GM19467 (cell line): ENCODE data around the gene RPTOR.
"Not testable (repeated sequence)": the region's sequence is repeated elsewhere in the genome, so short reads cannot be mapped to it uniquely, and the experiment has no call there.

Experiments
- ATAC-seq: cut with Tn5 transposase; IDR thresholded peaks from one replicate; pipeline ENCODE4 v1.9.1; 2021; ENCODE audit warnings: mild to moderate bottlenecking, moderate library complexity; ENCODE audit not compliant: unreplicated experiment

The RPTOR gene

GRCh38 chr17:80793851-80794267, 249.2 kb downstream of the RPTOR start:
- ATAC-seq: no peak

GRCh38 chr17:80794281-80795089, 249.8 kb downstream of the RPTOR start:
- ATAC-seq: no peak

DNA sequence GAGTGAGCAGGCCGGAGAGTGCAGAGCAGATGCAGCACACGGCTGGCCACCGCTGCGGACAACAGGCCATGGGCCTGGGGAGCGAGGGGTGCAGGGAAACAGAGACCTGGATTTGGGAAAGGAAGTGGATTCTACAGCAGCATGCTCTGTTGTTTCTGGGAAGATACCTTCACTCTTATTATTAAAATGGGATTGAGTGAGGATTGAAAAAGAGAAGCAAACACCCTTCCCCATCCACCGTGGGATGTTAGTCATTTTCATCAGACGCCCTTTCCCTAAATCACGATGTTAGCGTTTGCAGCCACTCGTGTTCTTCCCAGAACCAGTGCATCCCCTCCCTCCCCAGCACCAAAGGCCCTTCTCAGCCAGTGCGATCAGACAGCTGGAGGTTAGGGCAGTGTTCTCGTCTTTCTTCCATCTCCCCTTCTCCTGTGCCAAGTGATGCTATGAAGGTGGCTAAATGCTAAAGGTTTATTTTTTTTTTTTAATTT, 250.5 kb downstream of the RPTOR start:
- no peak for ATAC-seq

DNA sequence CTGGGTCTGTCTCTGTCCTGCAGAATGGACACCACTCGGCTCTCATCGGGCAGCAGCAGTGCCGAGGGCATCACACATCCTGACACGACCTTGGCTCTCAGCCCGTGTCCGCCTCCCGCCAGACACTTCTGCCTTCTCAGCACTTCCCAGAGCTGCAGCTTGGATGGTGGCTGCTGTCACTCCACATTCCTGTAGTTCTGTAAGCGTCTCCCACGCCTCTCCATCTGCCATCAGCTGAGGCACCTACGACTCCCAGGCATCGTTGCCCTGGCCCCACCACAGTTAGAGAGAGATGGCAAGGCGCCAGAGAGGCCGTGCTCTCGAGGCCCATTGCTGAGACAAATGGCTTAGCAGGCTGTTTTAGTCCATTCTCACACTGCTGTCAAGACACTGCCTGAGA, 251.1 kb downstream of the RPTOR start:
- ATAC-seq: no peak

GRCh38 chr17:80796430-80796861, 251.8 kb downstream of the RPTOR start:
- ATAC-seq: no peak

DNA sequence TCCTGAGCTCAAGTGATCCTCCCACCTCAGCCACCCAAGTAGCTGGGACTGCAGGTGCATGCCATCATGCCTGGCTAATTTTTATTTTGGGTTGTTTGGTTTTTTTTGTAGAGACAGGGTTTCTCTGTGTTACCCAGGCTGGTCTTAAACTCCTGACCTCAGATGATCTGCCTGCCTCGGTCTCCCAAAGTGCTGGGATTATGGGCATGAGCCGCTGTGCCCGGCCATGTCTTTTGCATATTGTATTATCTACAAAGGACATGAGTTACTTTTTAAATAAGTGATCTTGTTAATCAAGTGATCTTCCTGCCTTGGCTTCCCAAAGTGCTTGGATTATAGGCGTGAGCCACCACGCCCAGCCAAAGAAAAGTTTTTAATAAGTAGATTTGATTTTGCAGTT, 252.6 kb downstream of the RPTOR start:
- ATAC-seq: not testable (repeated sequence)

DNA sequence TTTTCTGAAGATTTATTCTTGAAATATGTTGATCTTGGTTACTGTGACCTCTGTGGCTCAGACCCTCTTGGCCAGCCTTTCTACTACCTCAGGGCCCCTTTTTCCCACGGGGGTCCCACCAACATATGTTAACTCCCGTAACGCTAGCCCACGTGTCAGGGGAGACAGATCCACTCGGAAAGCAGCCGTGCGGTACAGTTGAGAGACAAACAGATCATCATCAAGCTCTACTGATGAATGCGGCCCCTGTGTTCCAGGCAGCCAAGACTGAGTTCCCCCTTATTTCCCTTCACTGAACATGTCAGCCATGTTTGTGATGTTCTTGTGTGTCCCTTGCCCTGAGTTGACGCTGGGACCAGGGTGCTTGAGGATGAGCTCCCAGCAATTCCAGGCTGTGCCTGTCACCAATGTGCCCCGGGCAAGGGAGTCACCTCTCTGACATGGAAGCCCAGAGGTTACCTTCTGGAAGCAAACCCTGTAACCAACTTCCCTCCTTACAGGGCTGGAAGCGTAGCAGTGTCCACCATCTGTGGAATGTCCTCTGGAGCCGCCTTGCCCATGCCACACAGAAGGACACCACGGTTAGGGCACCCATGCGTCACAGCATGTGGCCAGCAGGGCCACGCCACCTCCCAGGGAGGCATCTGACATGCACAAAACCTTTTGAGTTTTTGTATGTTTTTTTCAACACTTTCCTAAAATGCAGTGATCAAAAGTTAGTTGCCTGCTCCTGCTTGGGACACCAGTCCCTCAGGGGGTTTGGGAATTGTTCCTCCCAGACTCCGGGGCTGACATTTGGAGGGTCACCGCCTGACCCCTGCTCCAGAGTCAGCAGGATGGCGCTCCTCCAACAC, 253.3 kb downstream of the RPTOR start:
- ATAC-seq: no peak

- no peak for ATAC-seq
These were observed 254.2 kb downstream of the RPTOR start for GRCh38 chr17:80798595-80799537.

- no peak for ATAC-seq
These were observed 255.2 kb downstream of the RPTOR start for GRCh38 chr17:80799538-80800480.

- ATAC-seq: no peak
These were observed 256.1 kb downstream of the RPTOR start for GRCh38 chr17:80800481-80801391.

DNA sequence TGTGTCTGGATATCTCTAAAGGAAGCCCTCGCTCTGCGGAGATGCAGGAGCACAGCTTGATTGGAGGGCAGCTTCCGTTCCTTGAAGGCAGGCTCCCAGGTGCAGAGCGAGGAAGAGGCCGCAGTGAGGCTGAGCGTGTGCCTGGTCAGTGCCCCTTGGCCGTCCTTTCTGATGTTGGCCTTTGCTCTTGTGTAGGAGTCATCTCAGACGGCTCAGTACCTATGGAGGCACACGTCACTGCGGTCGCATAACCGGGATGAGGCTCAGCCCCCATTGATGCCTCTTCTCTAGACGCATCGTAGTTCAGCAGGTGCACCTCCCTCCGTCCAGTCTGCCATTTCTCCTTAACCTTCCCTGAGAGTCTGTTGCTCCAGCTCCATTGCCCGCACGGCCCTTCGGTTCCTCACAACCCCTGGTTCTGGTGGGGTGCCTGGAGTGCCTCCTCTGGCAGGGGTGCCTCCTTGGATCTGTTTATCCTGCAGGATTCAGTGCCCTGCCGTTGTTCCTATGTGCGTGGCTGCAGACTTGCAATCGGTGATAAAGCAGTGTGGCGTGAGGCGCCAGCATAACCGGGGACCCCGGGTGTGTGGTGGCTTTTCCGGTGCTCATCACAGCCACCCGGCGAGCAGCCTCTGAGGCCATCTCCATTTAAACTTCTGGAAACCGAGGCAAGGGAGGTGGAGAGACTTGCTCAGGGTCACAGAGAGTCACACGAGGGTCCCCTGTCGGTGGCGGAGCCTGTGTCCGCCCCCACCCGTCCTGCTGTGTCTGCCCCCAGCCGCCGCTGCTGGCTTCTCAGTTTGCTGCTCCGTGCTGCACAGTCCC, 258.2 kb downstream of the RPTOR start:
- ATAC-seq: no peak

DNA sequence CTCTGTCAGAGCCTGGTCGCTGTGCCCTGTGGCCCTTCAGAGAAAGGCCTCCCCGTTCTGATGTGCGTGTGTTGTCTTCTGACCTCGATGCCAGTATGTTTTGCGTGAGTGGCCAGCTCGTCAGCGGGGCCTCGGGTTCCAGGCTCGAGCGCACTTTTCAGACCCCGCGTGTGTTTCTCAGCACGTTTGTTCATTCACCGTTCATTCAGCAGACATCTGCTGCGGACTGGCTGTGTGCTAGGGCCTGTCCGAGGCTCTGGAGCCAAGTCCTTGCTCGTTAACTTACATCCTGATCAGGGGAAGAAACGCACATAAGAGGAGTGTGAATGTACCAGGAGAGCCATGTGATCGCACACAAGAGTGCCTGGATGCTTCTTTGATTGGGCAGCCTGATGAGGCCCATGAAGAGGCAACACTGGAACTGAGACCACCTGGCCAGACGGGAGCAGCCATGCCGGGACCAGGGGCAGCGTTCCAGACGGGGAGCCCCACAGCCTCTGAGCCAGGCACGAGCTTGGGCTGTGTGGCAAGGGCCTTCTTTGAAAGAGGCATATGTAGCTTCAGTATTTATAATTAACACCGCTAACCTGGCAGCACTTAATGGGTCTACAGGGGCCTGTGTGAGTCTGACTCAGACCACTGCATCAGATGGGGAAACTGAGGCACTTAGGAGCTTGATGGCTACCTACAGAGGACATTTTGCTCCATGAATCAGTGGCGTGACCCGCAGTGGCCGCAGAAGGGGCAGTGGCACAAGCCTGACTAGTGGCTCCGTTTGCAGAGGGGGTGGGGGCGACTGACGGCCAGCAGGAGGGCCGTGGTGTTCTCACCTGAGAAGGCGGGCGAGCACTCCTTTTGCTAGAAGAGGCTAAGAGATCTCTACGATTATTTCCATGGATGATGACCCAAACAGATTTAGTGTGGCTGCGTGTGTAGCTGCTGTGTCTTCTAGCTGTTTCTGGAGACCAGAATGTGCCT, 259.1 kb downstream of the RPTOR start:
- ATAC-seq: no peak

DNA sequence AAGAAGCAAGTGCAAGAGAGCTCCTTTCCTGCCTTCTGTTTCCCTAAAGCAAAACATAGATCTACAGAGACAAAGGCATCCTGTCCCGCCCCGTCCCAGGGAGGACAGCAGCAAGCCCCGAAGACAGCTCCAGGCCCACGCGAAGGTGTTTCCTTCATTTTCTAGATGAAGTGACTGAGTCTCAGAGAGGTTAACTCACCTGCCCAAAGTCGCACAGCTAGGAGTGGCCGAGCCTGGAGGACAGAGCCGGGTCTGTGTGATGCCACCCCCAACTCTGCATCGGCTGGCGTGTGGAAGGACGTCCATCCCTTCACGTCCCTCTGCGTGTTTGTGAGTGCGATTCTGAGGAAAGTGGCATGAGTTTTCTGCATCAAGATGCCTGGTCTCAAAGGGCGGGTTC, 259.8 kb downstream of the RPTOR start:
- ATAC-seq: no peak

GRCh38 chr17:80805032-80805751, 260.6 kb downstream of the RPTOR start:
- no peak for ATAC-seq

- ATAC-seq: no peak
These were observed 262.4 kb downstream of the RPTOR start for GRCh38 chr17:80807014-80807413.

- no peak for ATAC-seq
These were observed 263.2 kb downstream of the RPTOR start for GRCh38 chr17:80807882-80808281.
